Fibroblast of peridontal ligament (primary cell): Measurements from ENCODE around the gene ARMC7.
"Not testable (repeated sequence)": the region's sequence is repeated elsewhere in the genome, so short reads cannot be mapped to it uniquely, and the experiment has no call there.

Source experiments
- DNase-seq: peaks from one replicate; pipeline ENCODE4 v3.0.0-alpha.2; 2010; ENCODE audit errors: extremely low read depth

The ARMC7 gene

GRCh38 chr17:75102385-75102821 lies 7.4 kb upstream of the ARMC7 start:
- DNase-seq: no peak

- DNase-seq: no peak
These were observed 5.9 kb upstream of the ARMC7 start for GRCh38 chr17:75103601-75104554.

- DNase-seq: no peak
These were observed 4.4 kb upstream of the ARMC7 start for GRCh38 chr17:75105126-75106080.

DNA sequence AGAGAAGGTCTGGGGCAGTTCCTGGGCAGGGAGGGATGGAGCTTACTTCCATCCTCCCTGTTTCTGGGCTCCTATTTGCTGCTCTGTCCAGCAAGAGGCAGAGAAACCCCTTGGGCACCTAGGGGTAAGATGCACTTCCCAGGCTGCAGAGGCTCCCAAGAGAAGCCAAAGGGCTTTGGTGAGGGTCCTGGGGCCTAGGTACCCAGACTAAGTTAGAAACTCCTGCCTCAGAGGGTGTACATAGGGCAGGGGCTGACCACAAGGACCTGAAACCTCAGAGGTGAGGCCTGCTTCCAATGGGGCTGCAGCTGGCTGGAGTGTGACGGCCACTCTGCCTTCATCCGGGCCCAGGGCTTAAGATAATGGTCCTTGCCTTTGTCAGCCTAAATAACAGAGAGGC lies 1.6 kb upstream of the ARMC7 start:
- DNase-seq: no peak

DNA sequence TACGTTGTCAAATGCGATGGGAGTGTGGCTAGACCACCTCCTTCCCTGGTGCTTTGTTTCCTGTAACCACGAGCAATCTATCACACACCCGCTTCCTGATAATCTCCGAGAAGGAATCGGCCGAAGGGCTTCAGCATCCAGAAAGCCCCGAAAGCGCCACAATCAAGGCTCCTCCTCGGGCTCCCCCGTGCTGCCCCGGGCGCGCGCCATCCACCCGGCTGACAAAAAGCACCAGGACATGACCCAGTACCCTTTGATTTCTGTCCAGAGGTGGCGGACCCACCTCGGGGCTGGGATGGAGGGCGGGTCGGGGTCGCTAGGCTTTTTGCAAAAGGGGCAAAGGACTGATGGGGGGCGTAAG lies 743 bp upstream of the ARMC7 start:
- DNase-seq: no peak

DNA sequence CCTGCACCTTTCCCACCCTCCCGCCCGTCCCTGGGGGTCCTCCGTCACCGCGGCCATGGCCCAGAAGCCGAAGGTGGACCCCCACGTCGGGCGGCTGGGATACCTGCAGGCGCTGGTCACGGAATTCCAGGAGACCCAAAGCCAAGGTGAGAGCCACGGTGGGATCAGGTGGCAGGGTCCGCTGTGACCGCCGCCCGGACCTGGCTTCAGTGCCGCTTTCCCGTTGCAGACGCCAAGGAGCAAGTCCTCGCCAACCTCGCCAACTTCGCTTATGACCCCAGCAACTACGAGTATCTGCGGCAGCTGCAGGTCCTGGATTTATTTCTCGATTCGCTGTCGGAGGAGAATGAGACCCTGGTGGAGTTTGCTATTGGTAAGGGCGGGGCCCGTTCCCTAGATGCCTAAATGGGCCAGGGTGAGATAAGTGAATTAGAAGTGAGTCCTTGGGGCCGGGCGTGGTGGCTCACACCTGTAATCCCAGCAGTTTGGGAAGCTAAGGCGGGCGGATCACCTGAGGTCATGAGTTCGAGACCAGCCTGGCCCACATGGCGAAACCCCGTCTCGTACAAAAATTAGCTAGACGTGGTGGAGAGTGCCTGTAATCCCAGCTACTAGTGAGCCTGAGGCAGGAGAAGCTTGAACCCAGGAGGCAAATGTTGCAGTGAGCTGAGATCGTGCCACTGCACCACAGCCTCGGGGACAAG lies 617 bp downstream of the ARMC7 start:
- no peak for DNase-seq

- DNase-seq: no peak
These were observed 2.1 kb downstream of the ARMC7 start for GRCh38 chr17:75111777-75112335.

GRCh38 chr17:75113798-75114551 lies 4.2 kb downstream of the ARMC7 start:
- peak; percentile 94 for DNase-seq

- peak; percentile 31 for DNase-seq
These were observed 5.0 kb downstream of the ARMC7 start for GRCh38 chr17:75114552-75115314.

DNA sequence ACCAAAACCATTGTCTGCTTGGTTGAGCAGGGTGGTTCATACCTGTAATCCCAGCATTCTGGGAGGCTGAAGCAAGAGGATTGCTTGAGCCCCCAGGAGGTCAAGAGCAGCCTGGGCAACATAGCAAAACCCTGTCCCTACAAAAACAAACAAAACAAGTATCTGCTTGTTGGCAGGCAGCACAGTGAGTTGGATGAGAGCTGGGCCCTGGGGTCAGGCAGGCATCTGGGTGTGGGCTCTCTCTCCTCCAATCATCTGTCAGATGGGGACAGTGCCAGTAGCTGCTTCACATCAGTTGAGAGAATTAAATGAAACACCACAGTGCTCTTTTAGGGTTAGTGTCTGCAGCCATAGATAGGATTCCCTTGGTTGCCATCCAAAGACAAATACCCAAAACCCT lies 5.8 kb downstream of the ARMC7 start:
- peak; percentile 32 for DNase-seq

GRCh38 chr17:75116737-75117136 lies 7.0 kb downstream of the ARMC7 start:
- no peak for DNase-seq

DNA sequence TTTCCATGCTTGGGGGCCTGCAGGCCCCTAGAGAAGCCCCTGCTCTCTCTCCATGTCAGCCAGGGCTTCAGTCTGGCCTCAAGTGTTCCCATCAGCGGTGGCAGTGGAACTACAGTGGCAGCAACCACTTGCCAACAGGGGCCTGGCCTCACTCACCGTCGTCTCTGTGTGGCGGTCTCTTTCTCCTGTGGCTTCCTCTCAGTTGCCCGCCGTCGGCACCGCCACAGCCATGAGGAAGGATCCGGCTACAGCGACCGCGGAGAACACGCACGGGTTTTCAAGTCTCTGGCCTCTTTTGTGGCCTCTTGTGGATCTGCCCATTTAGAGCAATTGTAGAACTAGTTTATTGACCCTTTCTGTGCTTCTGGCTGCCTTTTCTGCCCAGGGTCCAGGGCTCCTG lies 8.5 kb downstream of the ARMC7 start:
- DNase-seq: no peak

DNA sequence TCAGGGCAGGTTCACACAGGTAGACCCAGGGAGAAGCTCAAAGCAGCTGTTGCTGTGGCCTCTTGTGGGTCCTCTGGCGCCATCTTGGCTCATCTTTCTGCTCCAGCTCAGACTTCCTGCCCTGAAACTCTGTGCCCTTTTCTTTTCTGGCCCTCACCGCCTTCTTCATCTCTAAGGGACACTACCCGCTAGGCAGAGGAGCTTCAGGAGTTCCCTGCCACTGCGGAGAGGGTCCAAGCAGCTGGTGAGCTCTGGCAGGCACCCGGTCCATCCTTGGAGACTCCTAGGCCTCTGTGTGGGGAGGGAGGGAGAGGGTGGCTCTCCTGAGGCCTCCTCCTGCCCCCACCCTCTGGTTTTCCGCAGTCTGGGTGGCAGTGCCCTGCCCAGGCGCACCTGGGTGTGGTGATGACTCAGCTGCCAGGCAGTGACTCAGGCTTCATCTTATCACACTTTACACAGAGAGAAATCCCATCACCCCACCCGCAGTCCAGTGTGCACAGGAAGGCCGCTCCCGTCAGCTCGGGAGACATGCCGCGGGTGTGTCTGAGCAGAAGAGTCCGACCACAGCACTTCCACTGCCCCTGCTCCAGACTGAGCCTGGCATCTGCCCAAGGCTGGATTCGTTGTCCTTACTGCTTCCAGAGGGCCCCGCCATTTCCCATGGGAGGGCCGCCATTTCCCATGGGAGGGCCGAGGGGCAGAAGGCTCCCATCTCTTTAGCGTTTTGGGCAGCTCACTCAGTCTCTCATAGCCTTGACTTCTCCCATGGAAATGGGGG lies 14.5 kb downstream of the ARMC7 start:
- DNase-seq: no peak

DNA sequence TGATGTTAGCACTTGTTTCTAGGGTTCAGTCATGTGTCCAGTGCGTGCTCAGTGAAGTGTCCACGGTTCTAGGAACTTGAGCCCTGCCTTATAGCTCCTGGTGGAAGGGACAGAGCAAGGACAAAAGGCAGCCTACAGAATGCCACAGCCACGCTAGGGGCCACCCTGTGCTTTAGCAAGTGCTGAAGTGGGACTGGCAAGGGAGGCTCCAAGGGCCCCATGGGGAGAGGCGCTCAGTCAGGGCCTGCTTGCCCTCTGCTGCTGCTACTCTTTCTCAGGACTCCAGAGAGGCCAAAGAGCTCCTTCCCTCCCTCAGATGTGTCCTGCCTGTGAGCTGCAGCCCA lies 15.0 kb downstream of the ARMC7 start:
- no peak for DNase-seq

- DNase-seq: no peak
These were observed 16.2 kb downstream of the ARMC7 start for GRCh38 chr17:75125984-75126383.

DNA sequence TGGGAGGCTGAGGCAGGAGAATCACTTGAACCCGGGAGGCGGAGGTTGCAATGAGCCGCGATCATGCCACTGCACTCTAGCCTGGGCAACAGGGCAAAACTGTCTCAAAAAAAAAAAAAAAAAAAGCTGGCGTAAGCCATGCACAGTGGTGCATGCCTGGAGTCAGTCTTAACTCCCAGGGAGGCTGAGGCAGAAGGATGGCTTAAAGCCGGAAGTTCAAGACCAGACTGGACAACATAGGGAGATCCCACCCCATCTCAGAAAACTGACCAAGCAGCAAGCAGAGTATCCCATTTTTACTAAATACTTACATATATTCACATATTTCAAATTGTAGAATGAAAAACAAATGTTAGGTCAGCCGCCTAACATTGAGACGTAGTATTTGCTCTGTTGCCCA lies 17.2 kb downstream of the ARMC7 start:
- no peak for DNase-seq

GRCh38 chr17:75127936-75128335 lies 18.2 kb downstream of the ARMC7 start:
- not testable (repeated sequence) for DNase-seq

DNA sequence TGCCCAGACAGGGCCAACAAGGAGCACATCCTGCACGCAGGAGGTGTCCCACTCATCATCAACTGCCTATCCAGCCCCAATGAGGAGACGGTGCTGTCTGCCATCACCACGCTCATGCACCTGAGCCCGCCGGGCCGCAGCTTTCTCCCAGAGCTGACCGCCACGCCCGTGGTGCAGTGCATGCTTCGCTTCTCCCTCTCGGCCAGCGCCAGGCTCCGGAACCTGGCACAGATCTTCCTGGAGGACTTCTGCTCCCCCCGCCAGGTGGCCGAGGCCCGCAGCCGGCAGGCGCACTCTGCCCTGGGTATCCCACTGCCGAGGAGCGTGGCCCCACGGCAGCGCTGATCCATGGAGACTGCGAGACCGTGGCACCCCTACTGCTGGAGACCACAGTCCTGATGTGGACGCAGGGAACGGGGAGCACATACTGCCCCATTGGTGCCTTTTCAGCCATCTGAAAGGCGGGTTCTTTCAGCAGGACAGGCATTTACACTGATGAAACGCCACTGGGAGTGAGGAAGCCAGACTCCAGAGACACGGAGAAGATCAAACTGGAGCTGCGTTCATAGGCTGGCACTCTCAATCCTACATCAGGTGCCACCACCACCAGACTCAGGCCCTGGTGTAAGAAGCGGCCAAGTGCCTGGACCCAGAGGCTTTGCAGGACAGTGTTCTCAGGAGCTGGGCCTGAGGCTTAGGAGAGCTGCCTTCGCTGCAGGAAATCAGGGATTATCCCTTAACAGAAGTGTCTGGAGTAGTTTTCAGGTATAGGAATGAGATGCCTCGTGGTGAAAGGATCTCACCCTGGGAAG lies 19.1 kb downstream of the ARMC7 start:
- DNase-seq: no peak

GRCh38 chr17:75129576-75129975 lies 19.8 kb downstream of the ARMC7 start:
- DNase-seq: no peak
